Liver (tissue), 9 donors: ENCODE data around the gene CDC6. TPM values are rescaled to one million over a fixed set of nuclear protein-coding genes. Genes with fewer than 3 reads are reported as not detected.

Experiments
- DNase-seq: peaks from one replicate; pipeline ENCODE4 v3.0.0-alpha.2; 2017; ENCODE audit warnings: low spot score
- H3K27ac ChIP-seq, 2 donors: one replicate each; pipeline ENCODE4 v1.7.0; 2013; ENCODE audit warnings: inconsistent platforms in 2 of 2, low read length in 2 of 2, control low read depth in 1 of 2, low read depth in 1 of 2, mild to moderate bottlenecking in 1 of 2
- H3K27me3 ChIP-seq, 4 donors: one replicate each; pipeline versions ENCODE4 v1.6.1 to v1.7.0; 2013; ENCODE audit warnings: low read length in 3 of 4, inconsistent platforms in 1 of 4, mild to moderate bottlenecking in 1 of 4, moderate library complexity in 1 of 4; ENCODE audit not compliant: control insufficient read depth in 4 of 4, insufficient read depth in 4 of 4
- H3K36me3 ChIP-seq, 4 donors: one replicate each; pipeline versions ENCODE4 v1.6.1 to v1.7.0; 2013; ENCODE audit warnings: low read length in 3 of 4, mild to moderate bottlenecking in 3 of 4, low read depth in 1 of 4, moderate library complexity in 1 of 4; ENCODE audit not compliant: control insufficient read depth in 4 of 4, insufficient read depth in 3 of 4
- H3K4me1 ChIP-seq, 4 donors: one replicate each; pipeline versions ENCODE4 v1.6.1 to v1.7.0; 2013; ENCODE audit warnings: low read length in 3 of 4, mild to moderate bottlenecking in 3 of 4, moderate library complexity in 1 of 4; ENCODE audit not compliant: control insufficient read depth in 4 of 4, insufficient read depth in 4 of 4
- H3K4me3 ChIP-seq, 3 donors: one replicate each; pipeline versions ENCODE4 v1.6.1 to v1.7.0; 2013; ENCODE audit warnings: low read length in 3 of 3, control low read depth in 1 of 3, low read depth in 1 of 3, mild to moderate bottlenecking in 1 of 3
- H3K9ac ChIP-seq, 2 donors: one replicate each; pipeline ENCODE4 v1.7.0; 2013; ENCODE audit warnings: low read length in 2 of 2, mild to moderate bottlenecking in 2 of 2, moderate library complexity in 2 of 2, control low read depth in 1 of 2, low read depth in 1 of 2
- H3K9me3 ChIP-seq, 4 donors: one replicate each; pipeline versions ENCODE4 v1.6.1 to v1.7.0; 2013; ENCODE audit warnings: low read length in 3 of 4; ENCODE audit not compliant: control insufficient read depth in 4 of 4
- CTCF ChIP-seq: fragments of 150-350 bp; IDR thresholded peaks from 2 replicates; pipeline ENCODE4 v1.5.1; 2017; ENCODE audit warnings: improper control_type of control experiment, low read depth, low read length; ENCODE audit not compliant: missing input control
- EGR1 ChIP-seq, 2 donors: IDR thresholded peaks; 2 replicates each; pipeline ENCODE4 v1.6.1; 2016 to 2018; ENCODE audit warnings: antibody characterized with exemption in 2 of 2, low read depth in 2 of 2
- GABPA ChIP-seq, 2 donors: IDR thresholded peaks in 1 of 2; conservative IDR thresholded peaks in 1 of 2; 2 replicates each; pipeline ENCODE4 v1.6.1; 2016; ENCODE audit warnings: antibody characterized with exemption in 2 of 2, mild to moderate bottlenecking in 1 of 2, moderate library complexity in 1 of 2
- HNF4A ChIP-seq, 2 donors: conservative IDR thresholded peaks; 2 replicates each; pipeline ENCODE4 v1.6.1; 2016; ENCODE audit warnings: antibody characterized with exemption in 2 of 2, mild to moderate bottlenecking in 2 of 2
- HNF4G ChIP-seq: IDR thresholded peaks from 2 replicates; pipeline ENCODE4 v1.6.1; 2016; ENCODE audit warnings: antibody characterized with exemption
- MAX ChIP-seq: IDR thresholded peaks from 2 replicates; pipeline ENCODE4 v1.6.1; 2016; ENCODE audit warnings: antibody characterized with exemption
- NR2F2 ChIP-seq: IDR thresholded peaks from 2 replicates; pipeline ENCODE4 v1.6.1; 2016; ENCODE audit warnings: antibody characterized with exemption
- RAD21 ChIP-seq, 2 donors: IDR thresholded peaks; 2 replicates each; pipeline ENCODE4 v1.6.1; 2016; ENCODE audit warnings: antibody characterized with exemption in 2 of 2, mild to moderate bottlenecking in 2 of 2
- REST ChIP-seq: IDR thresholded peaks from 2 replicates; pipeline ENCODE4 v1.6.1; 2016; ENCODE audit warnings: antibody characterized with exemption, mild to moderate bottlenecking
- RXRA ChIP-seq, 2 donors: IDR thresholded peaks; 2 replicates each; pipeline ENCODE4 v1.6.1; 2017 to 2018; ENCODE audit warnings: antibody characterized with exemption in 2 of 2, mild to moderate bottlenecking in 1 of 2
- SP1 ChIP-seq: IDR thresholded peaks from 2 replicates; pipeline ENCODE4 v1.6.1; 2018; ENCODE audit warnings: antibody characterized with exemption, mild to moderate bottlenecking
- YY1 ChIP-seq: IDR thresholded peaks from 2 replicates; pipeline ENCODE4 v1.6.1; 2016; ENCODE audit warnings: antibody characterized with exemption, mild to moderate bottlenecking
- ZBTB33 ChIP-seq: IDR thresholded peaks from 2 replicates; pipeline ENCODE4 v1.6.1; 2016; ENCODE audit warnings: antibody characterized with exemption
- WGBS: extraction: QIAGEN DNeasy Blood & Tissue Kit; methylation state at CpG from one replicate; pipeline ENCODE4 v1.1.7; 2013; 5-methylcytosine and 5-hydroxymethylcytosine counted together
- polyA plus RNA-seq, 2 donors: library from polyadenylated mRNA; stranded (reverse) in 1 of 2; unstranded in 1 of 2; fragments of 200-250 nt in 1 of 2; fragments of >200 nt in 1 of 2; fragmentation: Nextera tagmentation in 1 of 2; extraction: Ambion mirVana in 1 of 2; gene quantifications; one replicate each; pipeline versions ENCODE4 v1.2.1 to v1.2.3, GENCODE V29; 2013 to 2015
- total RNA-seq, 2 donors: library from RNA; depleted of rRNA; stranded (reverse); fragments of >200 nt; gene quantifications; one replicate each; pipeline ENCODE4 v1.2.3, GENCODE V29; 2014
- donor health status: healthy.
- donor health status: healthy.
- donor health status: healthy.
- donor health status: healthy.
- donor health status: healthy.

Gene CDC6
- total and polyA plus RNA-seq, 4 donors, result 0.54 to 16.5 (median 2.5) TPM

- Histone ChIP-seq H3K4me3 (no peak overlapping the region), H3K27ac (no peak overlapping the region), H3K36me3 (peaks cover 15 to 38% (median 31%) of the 10 kb centered on the region in 4 donors), H3K4me1 (no peaks in the 10 kb centered on the region), H3K9ac (no peak overlapping the region), H3K27me3 (no peaks in the 10 kb centered on the region), H3K9me3 (no peaks in the 10 kb centered on the region)
- TF ChIP-seq HNF4G, result no peak
- no peak for TF ChIP-seq YY1
- TF ChIP-seq CTCF, result no peak
- TF ChIP-seq GABPA (IDR thresholded peaks at IDR 0.05 in 1 of 2, conservative IDR thresholded peaks at IDR 0.05 in 1 of 2), result no peak
- no peak for TF ChIP-seq ZBTB33
- no peak for TF ChIP-seq SP1
- no peak for TF ChIP-seq REST
- no peak for TF ChIP-seq HNF4A (conservative IDR thresholded peaks at IDR 0.05)
- no peak for TF ChIP-seq RAD21 (IDR thresholded peaks at IDR 0.05)
- TF ChIP-seq RXRA (IDR thresholded peaks at IDR 0.05), result no peak
- TF ChIP-seq NR2F2, result no peak
- WGBS, result 95% methylated on average over 6 of the region's 6 CpGs
- no peak for DNase-seq
Observed at GRCh38 chr17:40266882-40267281, 20.8 kb upstream of the CDC6 start.

GRCh38 chr17:40268141-40268712 is 19.5 kb upstream of the CDC6 start:
- Histone ChIP-seq H3K9me3 (no peaks in the 10 kb centered on the region), H3K27ac (no peak overlapping the region), H3K4me1 (no peaks in the 10 kb centered on the region), H3K36me3 (peaks cover 11 to 35% (median 25%) of the 10 kb centered on the region in 4 donors), H3K9ac (no peak overlapping the region), H3K4me3 (no peak overlapping the region), H3K27me3 (no peaks in the 10 kb centered on the region)
- DNase-seq, result no peak
- 90% methylated on average over 2 of the region's 2 CpGs for WGBS
- TF ChIP-seq EGR1 (IDR thresholded peaks at IDR 0.05; ENCODE audit: low read depth in 2 of 2) (no peak), MAX (no peak), GABPA (IDR thresholded peaks at IDR 0.05 in 1 of 2, conservative IDR thresholded peaks at IDR 0.05 in 1 of 2) (no peak)
